Measurements from ENCODE around the gene EOGT. TPM values are rescaled to one million over a fixed set of nuclear protein-coding genes. Genes with fewer than 3 reads are reported as not detected.

Gene EOGT
- total and polyA plus RNA-seq, 2 experiments from 2014 or later = 31.6 to 47.7 TPM

DNA sequence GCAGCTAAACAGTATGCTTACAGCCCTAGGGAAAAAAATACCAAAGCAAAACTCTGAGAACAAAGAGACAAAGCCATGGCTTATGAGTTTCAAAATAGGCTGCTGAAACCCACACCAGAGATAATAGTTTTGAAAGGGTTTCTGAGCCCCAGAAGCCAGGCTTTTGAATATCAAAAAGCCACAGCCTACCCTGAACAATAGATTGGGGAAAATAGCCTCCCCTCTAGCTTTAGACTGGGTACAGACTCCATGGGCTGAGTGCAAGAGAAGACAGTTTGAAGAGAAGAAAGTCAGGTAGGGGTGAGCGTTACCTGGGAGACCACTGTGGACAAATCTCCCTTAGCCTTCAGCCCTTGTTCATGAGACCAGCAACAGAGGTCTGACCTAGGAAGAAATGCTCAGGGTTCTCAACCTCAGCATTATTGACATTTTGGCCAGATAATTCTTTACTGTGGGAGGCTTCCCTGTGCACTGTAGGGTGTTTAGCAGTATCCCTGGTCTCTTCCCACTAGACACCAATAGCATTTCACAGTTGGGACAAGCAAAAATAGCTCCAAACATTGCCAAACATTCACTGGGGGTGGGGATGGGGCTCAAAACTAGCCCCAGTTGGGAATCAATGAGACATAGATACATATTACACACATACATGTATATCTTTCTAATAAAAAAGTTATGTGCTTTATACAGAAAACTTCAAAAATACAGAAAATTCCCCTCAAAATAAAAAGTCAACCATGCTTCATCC is 69.6 kb downstream of the EOGT start:
- H3K36me3 ChIP-seq (ENCODE audit: low read depth) = no peaks in the 10 kb centered on the region
- no peaks in the 10 kb centered on the region for H3K4me1 ChIP-seq (ENCODE audit: insufficient read depth)
- in situ Hi-C loops (cut with MboI) = no loop called here
- no peak overlapping the region for H3K27ac ChIP-seq
- H3K9me3 ChIP-seq (ENCODE audit: low read depth) = no peaks in the 10 kb centered on the region
- 58 to 61% methylated on average over 1 of the region's 1 CpG for WGBS, 2 experiments (ENCODE audit: low coverage in 1 of 2, low lambda C conversion rate in 2 of 2, missing lambda C conversion rate in 2 of 2)
- no peaks in the 10 kb centered on the region for H3K79me2 ChIP-seq (ENCODE audit: insufficient read depth)
- H4K20me1 ChIP-seq (ENCODE audit: insufficient read depth) = no peaks in the 10 kb centered on the region
- DNase-seq = no peak
- TF ChIP-seq EZH2phosphoT487 (IDR thresholded peaks at IDR 0.05; ENCODE audit: insufficient read depth, low read depth) = no peak
- H3K9me2 ChIP-seq (ENCODE audit: insufficient read depth) = no peaks in the 10 kb centered on the region
- H3K4me2 ChIP-seq (ENCODE audit: unreplicated experiment) = no peak overlapping the region
- H2AFZ ChIP-seq = no peak overlapping the region
- no peaks in the 10 kb centered on the region for H3F3A ChIP-seq (ENCODE audit: insufficient read depth)
- no peak overlapping the region for H3K4me3 ChIP-seq
- no peak overlapping the region for H3K9ac ChIP-seq
- H3K27me3 ChIP-seq (replicated peaks; ENCODE audit: insufficient read depth) = 0 out of 2 replicates have a peak, but pooled peaks cover 12% of the 10 kb centered on the region

DNA sequence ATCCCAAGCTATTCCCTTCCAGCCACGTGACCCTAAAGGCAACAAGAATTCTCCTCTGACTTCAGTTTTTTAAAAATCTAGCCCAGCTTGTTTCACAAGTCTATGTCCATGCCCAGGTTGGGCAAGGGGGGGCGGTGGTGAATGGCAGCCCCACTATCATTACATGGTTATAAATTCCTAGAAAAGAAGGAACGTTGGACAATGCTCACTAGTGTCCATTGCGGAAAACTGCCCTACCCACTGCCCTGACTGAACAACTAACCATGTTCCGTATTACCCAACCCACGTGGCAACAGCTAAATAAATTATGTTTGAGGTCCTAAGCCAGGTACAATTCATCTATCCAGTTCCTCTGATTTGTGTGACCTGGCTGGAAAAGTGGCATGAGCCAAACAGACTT is 72.4 kb downstream of the EOGT start:
- Histone ChIP-seq H3K79me2 (ENCODE audit: insufficient read depth) (no peaks in the 10 kb centered on the region), H3F3A (ENCODE audit: insufficient read depth) (no peaks in the 10 kb centered on the region), H3K9me2 (ENCODE audit: insufficient read depth) (no peaks in the 10 kb centered on the region), H3K9ac (no peak overlapping the region), H4K20me1 (ENCODE audit: insufficient read depth) (no peaks in the 10 kb centered on the region), H2AFZ (no peak overlapping the region), H3K4me3 (no peak overlapping the region), H3K27me3 (replicated peaks; ENCODE audit: insufficient read depth) (peaks cover 12% of the 10 kb centered on the region), H3K4me1 (ENCODE audit: insufficient read depth) (no peaks in the 10 kb centered on the region), H3K36me3 (ENCODE audit: low read depth) (no peaks in the 10 kb centered on the region), H3K4me2 (ENCODE audit: unreplicated experiment) (no peak overlapping the region), H3K27ac (no peak overlapping the region), H3K9me3 (ENCODE audit: low read depth) (no peaks in the 10 kb centered on the region)
- no peak for DNase-seq
- in situ Hi-C loops (cut with MboI) = no loop called here
- 34 to 37% methylated on average over 6 of the region's 6 CpGs for WGBS, 2 experiments (ENCODE audit: low coverage in 1 of 2, low lambda C conversion rate in 2 of 2, missing lambda C conversion rate in 2 of 2)
- no peak for TF ChIP-seq EZH2phosphoT487 (IDR thresholded peaks at IDR 0.05; ENCODE audit: insufficient read depth, low read depth)

DNA sequence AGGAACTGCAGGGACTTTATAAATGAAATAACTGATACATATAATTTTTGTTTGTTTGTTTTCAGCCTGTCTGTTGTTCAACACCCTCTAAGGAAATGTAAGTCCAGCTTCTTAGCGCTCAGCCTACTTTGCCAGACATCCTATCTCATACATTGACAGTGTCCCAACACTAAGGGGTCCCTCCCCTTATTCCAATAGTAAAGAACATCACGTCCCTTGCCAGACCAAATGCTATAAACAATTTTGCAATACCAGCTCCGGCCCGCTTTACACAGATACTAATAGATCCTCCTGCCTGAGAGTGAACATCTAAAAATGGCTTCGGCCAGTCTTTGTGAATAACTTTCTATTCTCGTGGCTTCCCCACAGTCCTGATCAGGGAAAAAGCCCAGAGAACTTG is 76.6 kb downstream of the EOGT start:
- TF ChIP-seq EZH2 (IDR thresholded peaks at IDR 0.05; ENCODE audit: insufficient read depth, poor library complexity, severe bottlenecking) (no peak), EZH2phosphoT487 (IDR thresholded peaks at IDR 0.05; ENCODE audit: insufficient read depth, low read depth) (no peak)
- no peak overlapping the region for H3K4me2 ChIP-seq (ENCODE audit: unreplicated experiment)
- no peak overlapping the region for H2AFZ ChIP-seq
- no peaks in the 10 kb centered on the region for H3K79me2 ChIP-seq (ENCODE audit: insufficient read depth)
- no peaks in the 10 kb centered on the region for H3F3A ChIP-seq (ENCODE audit: insufficient read depth)
- H3K9me3 ChIP-seq (ENCODE audit: low read depth) = no peaks in the 10 kb centered on the region
- no peak overlapping the region for H3K27ac ChIP-seq
- H3K36me3 ChIP-seq (ENCODE audit: low read depth) = no peaks in the 10 kb centered on the region
- no peaks in the 10 kb centered on the region for H3K9me2 ChIP-seq (ENCODE audit: insufficient read depth)
- no peak overlapping the region for H3K4me3 ChIP-seq
- peaks cover 38% of the 10 kb centered on the region for H3K27me3 ChIP-seq (replicated peaks; ENCODE audit: insufficient read depth)
- WGBS, 2 experiments (ENCODE audit: low coverage in 1 of 2, low lambda C conversion rate in 2 of 2, missing lambda C conversion rate in 2 of 2) = 49 to 55% methylated on average over 6 of the region's 6 CpGs
- no peak overlapping the region for H3K9ac ChIP-seq
- no peaks in the 10 kb centered on the region for H3K4me1 ChIP-seq (ENCODE audit: insufficient read depth)
- H4K20me1 ChIP-seq (ENCODE audit: insufficient read depth) = no peaks in the 10 kb centered on the region
- in situ Hi-C loops (cut with MboI) = no loop called here
- no peak for DNase-seq

DNA sequence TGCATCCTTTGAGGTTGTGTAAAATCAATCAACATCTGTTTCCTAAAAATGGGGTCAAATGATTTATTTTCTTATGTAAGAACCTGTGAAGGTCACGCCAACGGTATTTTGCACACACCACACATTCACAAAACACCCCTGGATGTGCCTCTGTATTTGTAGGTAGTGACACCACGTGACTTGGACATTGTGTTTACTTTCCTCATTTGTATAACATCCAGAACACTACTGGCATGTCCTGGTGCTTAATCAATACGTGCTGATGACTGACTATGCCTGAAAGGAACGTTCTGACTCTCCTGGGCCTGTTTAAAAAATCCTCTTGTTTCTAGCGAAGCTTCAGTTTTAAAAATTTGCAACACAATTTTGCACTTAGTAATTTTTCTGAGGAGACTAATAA is 77.7 kb downstream of the EOGT start:
- Histone ChIP-seq H2AFZ (no peak overlapping the region), H3K9me3 (ENCODE audit: low read depth) (no peaks in the 10 kb centered on the region), H3K27me3 (replicated peaks; ENCODE audit: insufficient read depth) (peaks cover 48% of the 10 kb centered on the region), H3K9me2 (ENCODE audit: insufficient read depth) (no peaks in the 10 kb centered on the region), H3K4me1 (ENCODE audit: insufficient read depth) (no peaks in the 10 kb centered on the region), H3K79me2 (ENCODE audit: insufficient read depth) (no peaks in the 10 kb centered on the region), H3K4me3 (no peak overlapping the region), H3K9ac (no peak overlapping the region), H3K4me2 (ENCODE audit: unreplicated experiment) (no peak overlapping the region), H4K20me1 (ENCODE audit: insufficient read depth) (no peaks in the 10 kb centered on the region), H3F3A (ENCODE audit: insufficient read depth) (no peaks in the 10 kb centered on the region), H3K36me3 (ENCODE audit: low read depth) (no peaks in the 10 kb centered on the region), H3K27ac (no peak overlapping the region)
- no peak for TF ChIP-seq EZH2 (IDR thresholded peaks at IDR 0.05; ENCODE audit: insufficient read depth, poor library complexity, severe bottlenecking)
- no peak for TF ChIP-seq EZH2phosphoT487 (IDR thresholded peaks at IDR 0.05; ENCODE audit: insufficient read depth, low read depth)
- WGBS, 2 experiments (ENCODE audit: low coverage in 1 of 2, low lambda C conversion rate in 2 of 2, missing lambda C conversion rate in 2 of 2) = 28 to 35% methylated on average over 6 of the region's 6 CpGs
- in situ Hi-C loops (cut with MboI) = no loop called here
- no peak for DNase-seq

Data from GM23248 (cell line).